Measurements from ENCODE around the gene SYT17.

GRCh38 chr16:19235478-19235877 is 67.4 kb downstream of the SYT17 start:
- no peak for TF ChIP-seq POLR2AphosphoS5 (IDR thresholded peaks at IDR 0.05; ENCODE audit: low read depth, low read length)
- TF ChIP-seq REST (IDR thresholded peaks at IDR 0.05; ENCODE audit: insufficient read depth in 1 of 2, low read depth in 2 of 2, low read length in 2 of 2) = no peak
- TF ChIP-seq SIN3A (IDR thresholded peaks at IDR 0.05; ENCODE audit: borderline replicate concordance, insufficient read depth, low read length) = no peak
- TF ChIP-seq TAF1 (IDR thresholded peaks at IDR 0.05; ENCODE audit: borderline replicate concordance, insufficient read depth, low read length) = no peak
